Stimulated activated CD8-positive, alpha-beta memory T cell treated with anti-CD3 and anti-CD28 coated beads, Interleukin-15, amount 100 ng/mL, for 1 hour (primary cell): ENCODE data around the gene PDGFA.

Experiments
- DNase-seq: peaks from one replicate; pipeline ENCODE4 v3.0.0-alpha.2; 2020; ENCODE audit warnings: low read depth

PDGFA gene

DNA sequence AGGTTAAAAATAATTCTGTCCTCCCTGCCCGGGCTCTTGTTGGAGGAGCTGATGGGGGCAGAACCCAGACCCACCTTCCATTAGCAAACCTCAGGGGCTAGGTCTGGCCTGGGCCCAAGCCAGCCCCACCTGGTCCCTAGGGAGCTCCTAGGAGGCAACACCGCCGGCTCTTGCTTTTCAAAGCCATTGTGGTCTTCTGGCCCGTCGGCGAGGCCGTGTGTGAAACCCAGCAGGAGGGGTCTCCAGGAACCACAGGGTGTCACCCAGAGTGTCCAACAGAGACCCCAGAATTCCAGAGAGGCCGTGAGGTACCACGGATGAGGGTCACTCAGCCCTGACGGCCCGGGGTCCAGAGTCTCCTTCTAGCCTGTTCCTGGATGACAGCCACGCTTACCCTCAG, 16.6 kb upstream of the PDGFA start:
- DNase-seq = no peak

DNA sequence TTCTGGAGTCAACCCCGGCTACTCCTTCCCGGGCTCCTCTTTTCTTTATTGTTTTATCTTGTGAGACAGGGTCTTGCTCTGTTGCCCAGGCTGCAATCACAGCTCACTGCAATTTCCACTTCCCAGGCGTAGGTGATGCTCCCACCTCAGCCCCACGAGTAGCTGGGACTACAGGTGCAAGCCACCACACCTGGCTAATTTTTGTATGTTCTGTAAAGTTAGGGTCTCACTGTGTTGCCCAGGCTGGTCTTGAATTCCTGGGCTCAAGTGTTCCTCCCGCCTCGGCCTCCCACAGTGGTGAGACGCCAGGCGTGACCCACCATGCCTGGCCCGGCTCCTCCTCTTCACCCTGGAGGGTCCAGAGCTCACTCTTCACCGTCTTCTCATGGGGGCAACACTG, 15.3 kb upstream of the PDGFA start:
- no peak for DNase-seq

DNA sequence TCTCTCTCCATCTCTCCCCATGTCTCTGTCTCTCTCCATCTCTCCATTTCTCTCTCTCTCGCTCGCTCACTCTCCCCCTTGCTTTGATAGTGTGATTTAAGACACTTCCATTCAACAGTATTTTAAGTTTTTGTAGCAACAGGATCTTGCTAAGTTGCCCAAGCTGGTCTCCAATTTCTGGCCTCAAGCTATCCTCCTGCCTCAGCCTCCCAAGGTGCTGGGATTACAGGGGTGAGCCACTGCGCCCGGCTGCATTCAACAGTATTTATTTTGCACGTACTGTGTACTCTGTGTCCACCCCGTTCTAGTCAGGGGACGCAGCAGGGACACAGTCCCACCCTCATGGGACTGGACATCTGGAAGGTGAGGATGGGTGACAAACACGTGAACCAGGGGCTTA, 14.4 kb upstream of the PDGFA start:
- no peak for DNase-seq

DNA sequence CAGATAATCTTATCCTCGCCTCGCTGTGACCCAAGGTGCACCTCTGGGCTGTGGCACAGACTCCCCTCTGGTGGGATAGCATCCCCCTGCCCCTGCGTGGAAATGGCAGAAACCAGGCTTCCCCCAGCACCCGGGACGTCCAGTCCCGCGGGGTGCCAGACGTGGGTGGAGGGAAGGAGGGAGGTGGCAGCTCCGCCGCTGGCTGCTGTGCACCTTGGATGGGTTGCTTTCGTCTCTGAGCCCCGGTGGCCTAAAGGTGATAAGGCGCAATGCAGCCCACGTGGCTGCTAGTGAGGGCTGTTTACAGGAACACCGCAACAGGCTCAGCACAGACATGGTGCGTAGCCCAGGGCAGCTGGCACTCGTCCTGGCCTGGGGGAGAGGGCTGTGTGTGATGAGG, 13.6 kb upstream of the PDGFA start:
- DNase-seq = no peak

DNA sequence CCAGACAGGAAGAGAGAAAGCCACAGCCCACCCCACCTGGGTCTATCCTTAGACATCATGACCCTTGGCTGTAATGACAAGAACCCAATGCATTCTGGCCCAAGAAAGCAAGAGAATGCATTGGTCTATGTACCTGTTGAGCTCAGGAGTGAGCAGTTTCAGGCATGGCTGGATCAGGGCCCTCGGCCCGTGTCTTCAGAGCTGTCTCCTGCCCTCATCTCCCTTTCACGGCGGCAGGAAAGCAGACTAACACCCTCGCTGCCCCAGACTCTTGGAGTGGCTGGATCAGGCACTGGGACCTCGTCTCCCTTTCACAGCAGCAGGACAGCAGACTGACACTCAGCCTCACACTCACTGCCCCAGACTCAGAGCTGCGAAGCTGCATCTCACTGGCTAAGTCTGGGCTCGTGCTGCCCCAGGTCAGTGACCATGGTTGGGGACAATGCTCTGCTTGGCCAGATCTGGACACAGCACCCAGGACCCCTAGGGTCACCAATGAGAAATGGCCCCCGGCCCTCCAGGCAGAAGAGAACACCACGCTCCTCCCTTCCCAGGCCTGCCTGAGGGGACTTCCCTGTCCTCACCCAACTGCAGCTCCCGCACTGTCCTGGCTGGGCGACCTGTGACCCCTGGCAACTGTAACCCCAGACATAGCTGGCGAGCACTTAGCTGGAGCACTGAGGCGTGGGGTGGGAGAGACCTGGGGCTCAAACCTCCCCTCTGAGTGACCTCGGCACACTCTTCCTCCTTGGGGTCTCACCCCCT, 12.9 kb upstream of the PDGFA start:
- DNase-seq = no peak

DNA sequence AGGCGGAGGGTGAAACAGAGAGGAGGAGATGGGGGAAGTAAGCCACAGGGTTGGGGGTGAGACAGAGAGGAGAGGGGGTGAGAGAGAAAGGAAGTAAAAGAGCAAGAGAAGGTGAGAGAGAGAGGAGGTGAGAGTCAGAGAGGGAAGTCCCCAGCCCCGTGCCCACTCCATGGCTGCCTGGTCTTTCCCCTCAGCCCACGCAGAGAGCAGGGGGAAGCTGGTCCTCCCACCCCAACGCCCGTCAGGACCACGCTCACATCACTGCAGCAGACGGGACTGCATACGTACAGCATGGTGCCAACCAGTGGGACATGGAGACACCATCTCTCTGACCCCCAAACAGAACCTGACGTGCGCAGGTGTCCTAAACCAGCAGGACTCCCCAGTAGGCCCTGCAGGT, 12.1 kb upstream of the PDGFA start:
- no peak for DNase-seq

DNA sequence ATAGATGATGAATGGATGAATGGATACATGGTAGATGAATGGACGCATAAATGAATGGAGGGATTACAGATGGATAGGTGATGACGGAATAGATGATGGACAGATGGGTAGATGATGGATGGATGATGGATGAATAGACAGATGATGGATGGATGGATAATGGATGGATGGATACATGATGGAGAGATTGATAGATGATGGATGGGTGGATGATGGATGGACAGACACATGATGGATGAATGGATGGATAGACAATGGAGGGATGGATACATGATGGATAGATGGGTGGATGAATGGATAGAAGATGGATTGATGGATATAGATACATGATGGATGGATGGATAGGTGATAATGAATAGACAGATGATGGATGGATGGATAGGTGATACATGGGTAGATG, 8.8 kb upstream of the PDGFA start:
- no peak for DNase-seq

DNA sequence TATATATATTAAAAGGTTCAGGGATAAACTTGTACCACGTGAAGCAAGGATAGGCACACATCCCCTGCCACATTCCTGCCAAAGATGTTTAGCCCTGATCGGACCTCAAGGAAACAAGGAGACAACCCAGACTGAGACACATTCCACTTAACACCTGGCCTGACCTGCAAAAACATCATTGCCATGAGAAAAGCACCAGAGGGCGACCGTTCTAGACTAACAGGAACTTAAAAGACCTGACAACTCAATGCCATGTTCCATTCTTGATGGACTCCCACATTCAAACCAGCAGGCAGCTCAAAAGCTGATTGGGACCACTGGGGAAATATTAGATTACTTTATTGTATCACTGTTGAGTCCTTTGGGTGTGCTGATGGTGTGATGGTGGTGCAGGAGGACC, 8.1 kb upstream of the PDGFA start:
- no peak for DNase-seq

DNA sequence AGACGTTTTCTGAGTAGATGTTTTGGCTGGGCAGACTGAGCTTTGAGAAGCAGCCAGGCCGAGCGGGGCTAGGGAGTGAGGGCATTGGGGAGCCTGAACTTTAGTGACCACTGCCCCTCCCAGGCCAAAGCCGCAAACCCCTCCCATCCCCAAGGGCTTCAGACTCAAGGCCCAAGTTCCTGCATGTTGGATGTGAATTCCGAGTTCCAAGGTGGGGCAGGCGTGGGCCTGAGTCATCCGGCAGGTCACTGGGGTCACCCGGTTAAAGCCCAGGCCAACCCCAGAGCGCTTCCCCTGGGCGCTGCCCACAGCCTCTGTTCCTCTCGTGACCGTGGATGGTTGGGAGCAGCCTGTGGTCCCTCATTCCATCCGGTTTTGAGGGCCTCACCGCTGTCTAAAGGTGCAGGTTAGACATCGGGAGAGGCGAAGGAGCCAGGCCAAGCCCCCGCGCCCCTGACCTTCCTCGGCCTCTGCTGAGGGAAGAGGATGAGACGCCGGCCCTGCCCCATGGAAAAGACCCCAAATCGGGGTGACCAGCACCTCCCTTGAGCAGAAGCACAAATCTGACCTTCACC, 6.9 kb upstream of the PDGFA start:
- no peak for DNase-seq

DNA sequence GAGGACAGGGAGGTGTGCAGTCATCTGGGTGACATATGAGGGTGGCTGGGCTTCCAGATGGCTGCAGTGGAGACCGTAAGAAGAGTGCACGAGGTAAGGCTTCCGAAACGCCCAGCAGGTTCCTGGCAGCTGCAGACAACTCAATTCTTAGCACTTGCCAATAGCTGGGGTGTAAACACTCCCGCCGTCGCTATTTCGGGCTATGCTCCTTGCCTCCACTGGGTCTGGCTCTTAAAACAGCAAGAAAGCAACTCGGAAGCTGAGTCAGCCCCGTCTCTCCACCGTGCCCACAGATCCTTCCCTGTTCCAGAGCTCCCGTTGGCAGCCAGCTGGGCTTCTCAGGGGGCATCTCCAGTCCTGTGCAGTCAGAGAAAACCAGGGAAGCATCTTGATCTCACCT, 6.1 kb upstream of the PDGFA start:
- DNase-seq = no peak

DNA sequence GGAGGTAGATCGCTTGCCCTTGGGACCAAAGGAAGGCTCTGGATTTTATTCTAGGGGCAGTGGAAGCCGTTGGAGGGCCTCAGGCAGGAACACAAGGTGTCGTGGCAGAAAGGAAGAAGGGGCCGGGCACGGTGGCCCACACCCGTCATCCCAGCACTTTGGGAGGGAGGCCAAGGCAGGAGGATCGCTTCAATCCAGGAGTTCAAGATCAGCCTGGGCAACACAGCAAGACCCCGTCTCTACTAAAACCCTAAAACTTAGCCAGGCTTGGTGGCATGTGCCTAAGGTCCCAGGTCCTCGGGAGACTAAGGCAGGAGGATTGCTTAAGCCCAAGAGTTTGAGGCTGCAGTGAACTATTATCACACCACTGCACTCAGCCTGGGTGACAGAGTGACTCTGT, 5.2 kb upstream of the PDGFA start:
- no peak for DNase-seq

DNA sequence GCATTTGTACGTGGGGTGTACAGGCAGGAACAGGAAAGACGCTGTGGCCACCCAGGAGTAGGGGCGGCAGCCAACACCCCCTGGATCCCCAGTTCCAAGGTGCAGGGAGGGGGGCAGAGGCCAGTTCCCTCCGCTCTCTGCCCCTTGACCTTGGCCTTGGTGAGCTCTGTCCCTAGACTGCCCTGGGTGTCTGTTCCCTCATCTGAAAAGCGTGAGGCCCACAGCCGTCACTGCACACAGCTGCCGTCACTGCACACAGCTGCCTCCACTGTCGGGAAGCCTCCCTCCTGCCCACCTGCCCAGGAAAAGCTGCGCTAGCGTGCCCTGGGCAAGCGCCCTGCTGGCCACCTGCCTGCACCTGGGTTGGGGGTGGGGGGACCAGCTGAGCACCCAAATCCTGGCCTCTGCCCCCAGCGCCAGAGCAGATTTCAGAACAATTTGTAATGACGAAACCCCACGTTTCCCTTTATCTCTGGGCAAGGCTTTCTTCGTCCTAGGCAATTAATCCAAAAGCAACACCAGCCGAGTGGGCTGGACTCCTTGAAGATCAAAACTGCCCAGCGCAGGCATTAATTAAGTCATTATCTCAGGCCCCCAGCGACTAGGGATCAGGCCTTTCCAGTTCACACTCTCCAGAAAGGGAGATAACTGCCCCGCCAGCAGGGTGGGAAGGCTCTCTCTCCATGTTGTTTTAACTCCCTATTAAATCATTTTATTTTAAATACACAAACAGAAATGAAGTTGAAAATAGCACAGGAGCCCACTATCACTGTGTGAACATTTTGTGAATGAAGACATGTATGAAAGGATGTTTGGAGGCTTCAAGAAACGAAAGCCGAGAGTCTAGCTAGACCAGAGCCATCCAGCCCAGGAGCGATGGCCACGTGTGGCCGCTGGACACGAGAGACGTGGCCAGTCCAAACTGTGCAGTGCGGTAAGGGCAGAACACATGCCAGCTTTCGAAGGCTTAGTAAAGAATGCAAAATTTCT, 4.0 kb upstream of the PDGFA start:
- DNase-seq = no peak

DNA sequence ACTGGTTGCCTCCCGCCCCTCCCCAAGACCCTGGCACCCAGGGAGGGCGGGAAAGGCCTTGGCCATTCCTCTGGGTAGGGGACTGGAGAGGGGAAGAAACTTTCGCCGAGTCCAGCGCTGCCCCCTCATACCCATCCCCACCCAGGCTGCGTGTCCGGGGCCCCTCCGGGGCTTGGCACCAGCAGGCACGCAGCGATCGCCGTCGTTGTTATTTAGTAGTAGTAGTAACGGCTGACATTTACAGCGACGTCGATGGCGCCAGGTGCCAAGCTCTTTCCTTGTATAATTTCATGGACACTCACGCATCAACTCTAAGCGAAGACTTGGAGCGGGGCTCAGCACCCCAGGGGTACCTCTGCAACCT, 3.3 kb upstream of the PDGFA start:
- DNase-seq = no peak

DNA sequence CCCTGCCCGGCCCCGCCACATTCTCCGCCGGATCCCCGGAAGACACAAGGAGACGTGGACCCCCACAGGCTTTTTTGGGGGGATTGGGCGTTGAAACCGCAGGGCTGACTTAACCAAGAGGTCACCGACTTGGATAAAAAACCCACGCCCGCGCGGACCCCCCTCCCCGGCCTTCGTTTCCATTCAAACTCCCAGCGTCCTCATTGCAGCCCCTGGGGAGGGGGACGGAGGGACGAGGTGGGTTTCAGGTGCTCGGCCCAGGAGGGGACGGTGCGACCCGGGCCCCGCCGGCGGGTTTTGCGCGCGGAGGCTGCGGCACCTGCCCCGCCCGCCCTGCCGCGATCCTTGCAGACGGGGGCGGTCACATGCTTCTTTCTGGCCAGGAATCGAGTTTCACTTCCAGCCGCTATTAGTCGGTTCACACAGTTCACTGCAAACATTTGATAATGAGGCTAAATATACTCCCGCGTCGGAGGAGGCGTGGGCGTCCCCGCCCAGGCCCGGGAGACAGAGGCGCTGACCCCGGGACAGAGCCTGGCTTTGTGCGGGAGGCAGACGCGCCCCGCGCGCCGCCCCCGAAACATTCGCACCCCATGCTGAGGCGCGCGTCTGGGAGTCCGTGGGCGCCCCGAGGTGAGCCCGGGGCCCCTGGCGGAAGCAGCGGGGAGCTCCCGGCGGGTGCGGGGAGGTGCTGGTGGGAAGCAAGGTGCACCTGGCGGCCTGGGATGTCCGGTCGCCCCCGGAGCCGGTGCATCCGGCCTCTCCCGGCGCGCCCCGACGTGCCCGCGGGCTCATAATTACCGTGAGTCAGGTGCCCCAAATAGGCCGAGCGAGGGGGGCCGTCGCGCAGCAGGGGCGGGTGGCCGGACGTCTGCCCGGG, 2.7 kb upstream of the PDGFA start:
- DNase-seq = no peak

DNA sequence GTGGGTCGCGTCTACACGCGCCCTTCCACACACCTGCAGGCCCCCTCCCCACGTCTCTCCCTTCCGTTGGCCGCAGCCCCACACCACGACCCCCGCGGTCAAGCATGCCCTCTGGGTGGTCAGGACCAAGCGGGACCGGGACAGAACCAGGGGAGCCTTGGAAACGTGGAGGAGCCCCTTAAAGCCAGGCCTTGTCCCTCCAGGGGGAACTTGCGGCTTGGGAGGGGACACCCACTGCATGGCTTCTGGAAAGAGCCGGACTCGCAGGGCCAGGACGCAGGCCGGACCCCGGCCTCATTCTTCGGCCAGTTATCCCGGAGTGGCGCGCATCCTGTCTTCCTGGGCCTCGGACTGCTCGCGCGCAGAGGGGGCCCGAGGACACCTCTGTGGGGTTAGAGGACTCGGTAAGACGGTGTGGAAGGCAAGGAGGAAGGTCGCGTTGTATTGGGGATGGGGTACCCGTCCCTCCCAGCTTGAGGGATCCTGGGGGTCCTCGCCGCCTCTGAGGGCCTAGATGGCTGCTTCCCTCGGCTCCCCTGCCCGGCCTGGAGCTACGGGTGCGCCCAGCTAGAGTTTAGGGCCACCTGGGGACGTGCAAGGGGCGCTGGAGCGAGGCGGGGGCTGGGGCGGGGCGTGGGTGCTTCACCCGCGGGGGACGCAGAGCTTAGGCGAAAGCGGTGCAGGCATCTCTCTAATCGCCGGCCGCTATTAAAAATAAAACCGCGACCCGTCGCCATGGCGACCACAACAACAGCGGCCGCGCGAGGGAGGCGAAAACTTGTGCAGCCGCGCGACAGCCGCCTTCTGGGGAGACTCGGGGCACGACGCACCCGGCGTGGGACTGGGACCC, 1.8 kb upstream of the PDGFA start:
- no peak for DNase-seq

DNA sequence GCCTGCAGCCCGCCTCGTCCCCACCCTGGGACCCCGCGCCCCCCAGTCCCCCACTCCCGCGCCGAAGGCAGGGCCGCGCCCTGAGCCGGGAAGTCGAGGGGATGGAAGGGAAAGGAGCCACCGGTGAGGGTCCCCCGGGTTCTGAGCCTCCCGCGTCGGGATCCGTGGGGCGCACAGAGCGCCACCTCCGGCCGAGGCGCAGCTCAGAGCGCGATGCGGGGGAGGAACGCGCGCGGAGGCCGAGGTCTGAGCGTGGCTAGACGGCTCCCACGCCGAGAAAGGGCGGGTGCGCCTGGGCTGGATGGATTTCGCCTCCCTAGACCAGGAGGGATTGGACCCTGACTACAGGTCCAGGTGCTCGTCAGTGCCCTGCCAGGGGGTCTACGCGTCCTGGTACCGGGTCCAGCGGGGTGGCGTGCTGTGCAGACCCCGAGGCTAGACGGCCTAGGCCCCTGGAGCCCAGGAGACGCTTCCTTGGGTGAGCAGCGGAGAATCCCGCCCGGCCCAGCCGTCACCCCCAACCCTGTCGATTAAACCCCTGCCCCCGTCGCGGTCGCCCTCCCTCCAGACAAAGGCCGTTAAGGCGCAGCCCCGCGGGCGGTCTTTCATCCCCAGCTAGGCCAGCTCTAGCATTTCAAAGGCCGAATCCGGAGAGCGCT, 986 bp upstream of the PDGFA start:
- no peak for DNase-seq

DNA sequence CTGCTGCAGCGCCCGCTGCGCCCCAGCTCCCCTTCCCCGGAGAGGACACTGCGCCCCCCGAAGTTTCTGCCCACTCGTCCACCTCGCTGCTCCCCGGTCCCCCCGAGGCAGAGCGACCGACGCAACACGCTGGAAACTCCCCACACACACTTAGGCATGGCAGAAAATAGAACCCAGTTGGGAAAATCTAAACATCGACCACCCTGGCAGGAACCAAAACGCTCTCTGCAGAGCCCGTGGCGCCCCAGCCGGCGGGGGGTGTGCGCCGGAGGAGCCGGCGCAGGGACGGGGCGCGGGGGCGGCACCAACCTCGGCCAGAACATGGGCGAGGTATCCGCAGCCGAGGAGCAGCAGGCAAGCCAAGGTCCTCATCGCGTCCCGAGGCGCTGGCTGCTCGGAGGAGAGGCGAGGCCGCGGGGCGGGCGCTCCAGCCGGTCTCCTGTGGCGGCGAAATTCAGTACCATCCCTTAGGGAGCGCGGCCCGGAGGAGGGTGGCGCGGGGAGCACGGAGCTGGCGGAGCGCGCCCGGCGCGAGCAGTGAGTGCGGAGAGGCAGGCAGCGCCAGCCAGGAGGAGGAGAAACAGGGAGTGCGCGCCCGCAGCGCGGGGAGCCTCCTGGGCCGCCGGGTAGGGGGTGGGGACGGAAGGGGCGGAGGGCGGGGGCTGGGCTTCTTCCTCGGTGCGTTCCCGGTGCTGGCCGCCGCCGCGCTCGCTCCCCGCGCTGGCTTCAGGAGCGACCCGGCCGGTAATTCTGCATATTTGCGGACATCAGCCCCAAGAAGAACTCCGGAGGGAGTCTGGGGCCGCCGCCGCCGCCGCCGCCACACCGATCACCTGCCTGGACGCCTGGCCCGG, 789 bp downstream of the PDGFA start:
- no peak for DNase-seq

DNA sequence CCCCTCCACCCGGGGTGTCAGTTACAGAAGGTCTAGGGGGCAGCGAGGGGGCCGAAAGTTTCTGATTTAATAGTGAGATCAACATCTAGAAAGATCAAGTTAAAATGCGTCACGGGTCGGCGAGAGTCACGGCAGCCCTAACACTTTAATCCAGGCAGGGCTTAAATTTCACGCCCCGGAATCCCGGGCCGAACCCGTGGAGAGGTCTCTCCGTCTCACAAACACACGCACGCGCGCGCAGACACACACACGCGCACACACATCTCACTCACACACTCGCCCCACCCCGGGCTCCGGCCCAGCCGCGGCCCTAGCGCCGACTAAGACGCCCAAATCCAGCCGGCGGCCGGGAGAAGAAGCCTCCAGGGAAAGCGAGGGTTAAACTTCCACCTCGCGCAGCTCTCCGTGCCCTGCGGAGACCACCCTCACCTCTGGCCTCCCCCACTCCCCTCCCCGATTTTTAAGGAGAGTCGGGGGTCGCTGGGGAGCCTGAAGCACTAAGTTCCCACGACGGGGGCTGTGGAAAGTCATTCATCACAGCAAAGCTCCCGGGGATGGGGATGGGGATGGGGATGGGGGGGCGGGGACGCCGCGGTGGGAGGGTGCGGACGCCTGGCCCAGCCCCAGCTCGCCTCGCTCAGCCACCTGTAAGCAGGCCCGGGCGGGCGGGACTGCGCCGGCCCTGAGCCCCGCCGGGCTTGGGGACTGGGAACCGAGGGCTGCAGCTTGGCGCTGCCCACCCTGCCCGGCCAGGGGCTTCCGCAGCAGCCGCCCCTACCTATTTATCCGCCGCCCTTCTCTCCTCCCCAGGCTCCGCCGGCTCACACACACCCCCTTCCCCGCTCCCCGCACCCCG, 1.6 kb downstream of the PDGFA start:
- DNase-seq = no peak
